ENCODE data around the gene ACTR2. TPM values are rescaled to one million over a fixed set of nuclear protein-coding genes. Genes with fewer than 3 reads are reported as not detected.

ACTR2 gene
- total RNA-seq, 1 donor from 2014 or later = 70.0 TPM

GRCh38 chr2:65305934-65306333, 78.3 kb downstream of the ACTR2 start:
- no peak overlapping the region for H3K4me3 ChIP-seq
- H3K27ac ChIP-seq = no peak overlapping the region
- no peak for DNase-seq (ENCODE audit: extremely low spot score in 2 of 2)
- intact Hi-C loops (cut with DNase I) = no loop called here
- no peaks in the 10 kb centered on the region for H3K36me3 ChIP-seq
- H3K27me3 ChIP-seq = no peaks in the 10 kb centered on the region
- TF ChIP-seq POLR2AphosphoS5 (IDR thresholded peaks at IDR 0.05; ENCODE audit: insufficient read depth in 1 of 2, low read depth in 1 of 2) (no peak), POLR2A (IDR thresholded peaks at IDR 0.05) (no peak)
- TF ChIP-seq, protein P1, sequence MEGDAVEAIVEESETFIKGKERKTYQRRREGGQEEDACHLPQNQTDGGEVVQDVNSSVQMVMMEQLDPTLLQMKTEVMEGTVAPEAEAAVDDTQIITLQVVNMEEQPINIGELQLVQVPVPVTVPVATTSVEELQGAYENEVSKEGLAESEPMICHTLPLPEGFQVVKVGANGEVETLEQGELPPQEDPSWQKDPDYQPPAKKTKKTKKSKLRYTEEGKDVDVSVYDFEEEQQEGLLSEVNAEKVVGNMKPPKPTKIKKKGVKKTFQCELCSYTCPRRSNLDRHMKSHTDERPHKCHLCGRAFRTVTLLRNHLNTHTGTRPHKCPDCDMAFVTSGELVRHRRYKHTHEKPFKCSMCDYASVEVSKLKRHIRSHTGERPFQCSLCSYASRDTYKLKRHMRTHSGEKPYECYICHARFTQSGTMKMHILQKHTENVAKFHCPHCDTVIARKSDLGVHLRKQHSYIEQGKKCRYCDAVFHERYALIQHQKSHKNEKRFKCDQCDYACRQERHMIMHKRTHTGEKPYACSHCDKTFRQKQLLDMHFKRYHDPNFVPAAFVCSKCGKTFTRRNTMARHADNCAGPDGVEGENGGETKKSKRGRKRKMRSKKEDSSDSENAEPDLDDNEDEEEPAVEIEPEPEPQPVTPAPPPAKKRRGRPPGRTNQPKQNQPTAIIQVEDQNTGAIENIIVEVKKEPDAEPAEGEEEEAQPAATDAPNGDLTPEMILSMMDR (IDR thresholded peaks at IDR 0.05) = no peak
- no peaks in the 10 kb centered on the region for H3K9me3 ChIP-seq
- H3K4me1 ChIP-seq = peaks cover 22% of the 10 kb centered on the region

DNA sequence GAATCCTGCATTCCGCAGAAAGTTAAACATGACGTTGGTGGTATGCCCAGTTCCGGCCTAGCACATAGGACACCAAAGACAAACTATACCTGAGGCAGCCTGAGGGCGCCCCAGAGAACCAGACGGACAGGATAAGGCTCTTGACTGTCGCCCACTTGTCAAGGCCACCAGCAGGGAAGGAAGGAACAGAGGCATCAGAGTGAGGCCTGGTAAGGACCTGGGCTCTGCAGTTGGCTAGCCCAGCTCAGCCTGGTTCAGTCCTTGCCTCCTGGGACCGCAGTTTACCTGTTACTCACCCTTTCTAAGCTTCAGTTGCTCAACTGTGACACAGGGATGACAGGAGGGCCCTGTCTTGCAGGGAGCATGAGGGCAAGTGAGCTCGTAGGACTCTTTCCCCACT, 82.1 kb downstream of the ACTR2 start:
- TF ChIP-seq POLR2AphosphoS5 (IDR thresholded peaks at IDR 0.05; ENCODE audit: insufficient read depth in 1 of 2, low read depth in 1 of 2) = no peak
- TF ChIP-seq POLR2A (IDR thresholded peaks at IDR 0.05) = no peak
- TF ChIP-seq, protein P1 (IDR thresholded peaks at IDR 0.05) = no peak
- Histone ChIP-seq H3K4me3 (no peak overlapping the region), H3K27me3 (no peaks in the 10 kb centered on the region), H3K9me3 (no peaks in the 10 kb centered on the region), H3K27ac (peak overlapping the region; percentile 36), H3K4me1 (peaks cover 6% of the 10 kb centered on the region), H3K36me3 (peaks cover 3 to 26% of the 10 kb centered on the region in 2 donors)
- no peak for DNase-seq (ENCODE audit: extremely low spot score in 2 of 2)
- intact Hi-C loops (cut with DNase I) = no loop called here

DNA sequence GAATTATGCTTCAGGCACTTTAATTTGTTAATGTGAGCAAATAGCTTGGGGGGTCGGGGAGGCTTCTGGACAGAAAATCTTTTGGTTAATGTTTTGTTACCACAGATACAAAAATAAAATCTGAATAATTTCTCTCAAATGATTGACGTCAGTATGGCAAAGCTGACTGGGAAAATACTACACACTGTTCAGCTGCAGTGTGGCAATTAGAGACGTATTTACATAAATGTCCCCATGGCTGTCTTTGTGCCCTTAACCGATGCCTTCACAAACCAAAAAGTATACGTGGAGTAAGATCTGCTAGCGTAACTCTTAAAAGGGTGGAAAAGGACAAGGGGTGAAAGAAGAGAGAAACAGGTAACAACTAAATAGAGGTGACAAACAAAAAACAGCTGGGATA, 83.4 kb downstream of the ACTR2 start:
- Histone ChIP-seq H3K9me3 (no peaks in the 10 kb centered on the region), H3K27ac (no peak overlapping the region), H3K4me3 (no peak overlapping the region), H3K4me1 (peaks cover 11% of the 10 kb centered on the region), H3K36me3 (peaks cover 3 to 35% of the 10 kb centered on the region in 2 donors), H3K27me3 (no peaks in the 10 kb centered on the region)
- DNase-seq (ENCODE audit: extremely low spot score in 2 of 2) = no peak
- intact Hi-C loops (cut with DNase I) = no loop called here
- TF ChIP-seq POLR2A (IDR thresholded peaks at IDR 0.05) (no peak), POLR2AphosphoS5 (IDR thresholded peaks at IDR 0.05; ENCODE audit: insufficient read depth in 1 of 2, low read depth in 1 of 2) (no peak)

DNA sequence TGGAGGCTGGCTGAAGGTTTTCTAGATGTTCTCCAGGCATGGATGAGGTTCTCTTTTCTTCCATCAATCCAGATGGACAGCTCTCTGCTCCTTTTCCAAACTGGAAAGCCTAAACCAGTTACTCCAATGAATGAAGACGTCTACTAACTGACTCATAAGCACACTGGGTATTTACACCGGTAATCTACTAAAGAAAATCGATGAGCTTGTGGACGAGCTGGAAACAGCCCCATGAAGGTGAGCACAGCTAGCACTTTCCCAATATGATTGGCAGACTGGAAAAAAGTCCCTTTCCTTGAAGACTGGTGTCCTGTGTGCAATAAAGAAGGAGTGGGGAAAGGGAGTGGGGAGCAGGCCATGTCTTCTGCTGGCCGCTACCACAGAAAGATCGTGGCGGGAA, 84.0 kb downstream of the ACTR2 start:
- TF ChIP-seq POLR2A (IDR thresholded peaks at IDR 0.05) (no peak), POLR2AphosphoS5 (IDR thresholded peaks at IDR 0.05; ENCODE audit: insufficient read depth in 1 of 2, low read depth in 1 of 2) (no peak)
- TF ChIP-seq, protein P1 (IDR thresholded peaks at IDR 0.05) = no peak
- peaks cover 3 to 35% of the 10 kb centered on the region in 2 donors for H3K36me3 ChIP-seq
- DNase-seq (ENCODE audit: extremely low spot score in 2 of 2) = no peak
- no peak overlapping the region for H3K27ac ChIP-seq
- intact Hi-C loops (cut with DNase I) = no loop called here
- no peaks in the 10 kb centered on the region for H3K27me3 ChIP-seq
- H3K4me1 ChIP-seq = peaks cover 17% of the 10 kb centered on the region
- H3K4me3 ChIP-seq = no peak overlapping the region
- H3K9me3 ChIP-seq = no peaks in the 10 kb centered on the region

GRCh38 chr2:65313126-65313953, 85.7 kb downstream of the ACTR2 start:
- Histone ChIP-seq H3K27ac (no peak overlapping the region), H3K27me3 (no peaks in the 10 kb centered on the region), H3K4me1 (peaks cover 21% of the 10 kb centered on the region), H3K9me3 (no peaks in the 10 kb centered on the region), H3K4me3 (no peak overlapping the region), H3K36me3 (peaks cover 3 to 35% of the 10 kb centered on the region in 2 donors)
- intact Hi-C loops (cut with DNase I) = no loop called here
- DNase-seq (ENCODE audit: extremely low spot score in 2 of 2) = no peak
- no peak for TF ChIP-seq POLR2AphosphoS5 (IDR thresholded peaks at IDR 0.05; ENCODE audit: insufficient read depth in 1 of 2, low read depth in 1 of 2)
- TF ChIP-seq POLR2A (IDR thresholded peaks at IDR 0.05) = no peak
- TF ChIP-seq, protein P1 (IDR thresholded peaks at IDR 0.05) = no peak
